ENCODE data around the gene AHCYL2. TPM values are rescaled to one million over a fixed set of nuclear protein-coding genes. Genes with fewer than 3 reads are reported as not detected.

AHCYL2 gene
- total RNA-seq, 1 experiment from 2014 or later: 23.2 TPM

DNA sequence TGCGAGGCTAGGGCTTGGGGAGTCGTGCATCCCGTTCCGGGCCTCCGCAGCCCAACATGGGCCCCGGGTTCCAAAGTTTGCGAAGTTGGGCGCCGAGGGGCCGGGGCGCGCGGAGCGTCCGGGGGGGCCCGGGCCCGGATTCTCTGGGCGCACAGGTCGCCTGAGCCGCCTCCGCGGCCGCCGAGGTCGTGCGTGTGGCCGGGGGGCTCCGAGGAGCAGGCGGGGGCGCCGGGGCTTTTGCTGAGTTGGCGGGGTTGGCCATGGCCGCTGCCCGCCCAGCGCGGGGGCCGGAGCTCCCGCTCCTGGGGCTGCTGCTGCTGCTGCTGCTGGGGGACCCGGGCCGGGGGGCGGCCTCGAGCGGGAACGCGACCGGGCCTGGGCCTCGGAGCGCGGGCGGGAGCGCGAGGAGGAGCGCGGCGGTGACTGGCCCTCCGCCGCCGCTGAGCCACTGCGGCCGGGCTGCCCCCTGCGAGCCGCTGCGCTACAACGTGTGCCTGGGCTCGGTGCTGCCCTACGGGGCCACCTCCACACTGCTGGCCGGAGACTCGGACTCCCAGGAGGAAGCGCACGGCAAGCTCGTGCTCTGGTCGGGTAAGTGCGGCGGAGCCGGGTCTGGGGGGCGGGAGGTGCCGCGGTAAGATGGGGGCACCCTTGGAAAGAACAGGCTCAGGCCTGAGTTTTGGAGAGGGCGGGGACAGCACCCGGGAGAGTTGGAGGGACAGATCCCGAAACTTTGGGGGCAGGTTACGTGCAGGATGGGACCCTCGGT lies 35.8 kb upstream of the AHCYL2 start:
- Histone ChIP-seq H3K4ac (ENCODE audit: low read depth, low read length) (peak overlapping the region; percentile 25; the same call in 1 of the 2 replicates), H4K91ac (ENCODE audit: insufficient read length, low read depth, low read length) (no peak overlapping the region), H3K9ac (ENCODE audit: extremely low read depth, insufficient read length, low read length) (peak overlapping the region; percentile 84)

More for the DNA sequence above, 35.8 kb upstream of the AHCYL2 start:
- DNase-seq: peak; percentile 44
- Mint-ChIP-seq H3K36me3 (ENCODE audit: insufficient read depth in 1 of 3, low read depth in 3 of 3) (peaks cover 8 to 17% (median 13%) of the 10 kb centered on the region in 3 experiments; a peak in 6 of 7 replicates), H3K27ac (peak overlapping the region; percentile 38 to 90 (median 88); a peak in 5 of 7 replicates), H3K27me3 (ENCODE audit: low read depth) (peaks cover 23% of the 10 kb centered on the region), H3K9me3 (no peaks in the 10 kb centered on the region), H3K4me1 (peaks cover 34 to 39% of the 10 kb centered on the region in 2 experiments), H3K4me3 (peak overlapping the region; percentile 94 to 96)
- no peak overlapping the region for H2BK15ac ChIP-seq (ENCODE audit: low read depth, low read length)
- H3K14ac ChIP-seq (ENCODE audit: insufficient read depth, low read length): peak overlapping the region; percentile 96
- peaks cover 10% of the 10 kb centered on the region for H3K23me2 ChIP-seq (ENCODE audit: insufficient read length, low read depth, low read length, poor library complexity, severe bottlenecking)
- H3K79me2 ChIP-seq (ENCODE audit: insufficient read depth, low read length): peaks cover 23% of the 10 kb centered on the region; the same call in 1 of the 2 replicates
- peak overlapping the region; percentile 96 for H3K4me2 ChIP-seq (ENCODE audit: insufficient read depth, insufficient read length, low read length)
- H2AK5ac ChIP-seq (ENCODE audit: insufficient read length, low read length): no peak overlapping the region
- H3T11ph ChIP-seq (ENCODE audit: low read length): no peak overlapping the region
- no peak overlapping the region for H2BK5ac ChIP-seq (ENCODE audit: insufficient read length, low read length)
- H3K27me3 ChIP-seq (ENCODE audit: insufficient read depth, low read length): peaks cover 3% of the 10 kb centered on the region; the same call in 1 of the 2 replicates
- no peak overlapping the region for H4K5ac ChIP-seq (ENCODE audit: insufficient read length, low read depth, low read length)
- WGBS (ENCODE audit: extremely low coverage, insufficient read length, low lambda C conversion rate): no CpG with 5 or more reads among the region's 83 CpGs
- no peak overlapping the region for H2BK120ac ChIP-seq (ENCODE audit: low read depth, low read length, poor library complexity, severe bottlenecking)
- TF ChIP-seq, protein P1, sequence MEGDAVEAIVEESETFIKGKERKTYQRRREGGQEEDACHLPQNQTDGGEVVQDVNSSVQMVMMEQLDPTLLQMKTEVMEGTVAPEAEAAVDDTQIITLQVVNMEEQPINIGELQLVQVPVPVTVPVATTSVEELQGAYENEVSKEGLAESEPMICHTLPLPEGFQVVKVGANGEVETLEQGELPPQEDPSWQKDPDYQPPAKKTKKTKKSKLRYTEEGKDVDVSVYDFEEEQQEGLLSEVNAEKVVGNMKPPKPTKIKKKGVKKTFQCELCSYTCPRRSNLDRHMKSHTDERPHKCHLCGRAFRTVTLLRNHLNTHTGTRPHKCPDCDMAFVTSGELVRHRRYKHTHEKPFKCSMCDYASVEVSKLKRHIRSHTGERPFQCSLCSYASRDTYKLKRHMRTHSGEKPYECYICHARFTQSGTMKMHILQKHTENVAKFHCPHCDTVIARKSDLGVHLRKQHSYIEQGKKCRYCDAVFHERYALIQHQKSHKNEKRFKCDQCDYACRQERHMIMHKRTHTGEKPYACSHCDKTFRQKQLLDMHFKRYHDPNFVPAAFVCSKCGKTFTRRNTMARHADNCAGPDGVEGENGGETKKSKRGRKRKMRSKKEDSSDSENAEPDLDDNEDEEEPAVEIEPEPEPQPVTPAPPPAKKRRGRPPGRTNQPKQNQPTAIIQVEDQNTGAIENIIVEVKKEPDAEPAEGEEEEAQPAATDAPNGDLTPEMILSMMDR (conservative IDR thresholded peaks at IDR 0.05): no peak
- H3K18ac ChIP-seq (ENCODE audit: insufficient read length, low read depth, low read length): peak overlapping the region; percentile 92
- H2BK12ac ChIP-seq (ENCODE audit: insufficient read length, low read depth, low read length): no peak overlapping the region
- H3K9me3 ChIP-seq (ENCODE audit: control insufficient read depth, low read depth, low read length): no peaks in the 10 kb centered on the region
- H3K56ac ChIP-seq (ENCODE audit: insufficient read length, low read depth, low read length): no peak overlapping the region
- H3K4me1 ChIP-seq (ENCODE audit: insufficient read depth, low read length): no peaks in the 10 kb centered on the region; the same call in none of the 2 replicates
- peaks cover 1% of the 10 kb centered on the region for H4K20me1 ChIP-seq (ENCODE audit: control insufficient read depth, insufficient read depth, insufficient read length)
- no peak overlapping the region for H3K27ac ChIP-seq (ENCODE audit: insufficient read length, low read depth, low read length)
- H2BK20ac ChIP-seq (ENCODE audit: low read depth, low read length, poor library complexity, severe bottlenecking): no peak overlapping the region
- H3K79me1 ChIP-seq (ENCODE audit: insufficient read depth, low read depth, low read length, poor library complexity, severe bottlenecking): peaks cover 9% of the 10 kb centered on the region
- H3K23ac ChIP-seq (ENCODE audit: insufficient read length, low read depth, low read length): no peak overlapping the region
- no peak overlapping the region for H4K8ac ChIP-seq (replicated peaks; ENCODE audit: insufficient read length, low read depth, low read length)
- no peak overlapping the region for H2AFZ ChIP-seq (ENCODE audit: low read length)

Measured in H9 (cell line).